ENCODE data around the gene RPL22.
A peak's percentile ranks its signal among the peaks of the same experiment; 100 is the strongest.

DNA sequence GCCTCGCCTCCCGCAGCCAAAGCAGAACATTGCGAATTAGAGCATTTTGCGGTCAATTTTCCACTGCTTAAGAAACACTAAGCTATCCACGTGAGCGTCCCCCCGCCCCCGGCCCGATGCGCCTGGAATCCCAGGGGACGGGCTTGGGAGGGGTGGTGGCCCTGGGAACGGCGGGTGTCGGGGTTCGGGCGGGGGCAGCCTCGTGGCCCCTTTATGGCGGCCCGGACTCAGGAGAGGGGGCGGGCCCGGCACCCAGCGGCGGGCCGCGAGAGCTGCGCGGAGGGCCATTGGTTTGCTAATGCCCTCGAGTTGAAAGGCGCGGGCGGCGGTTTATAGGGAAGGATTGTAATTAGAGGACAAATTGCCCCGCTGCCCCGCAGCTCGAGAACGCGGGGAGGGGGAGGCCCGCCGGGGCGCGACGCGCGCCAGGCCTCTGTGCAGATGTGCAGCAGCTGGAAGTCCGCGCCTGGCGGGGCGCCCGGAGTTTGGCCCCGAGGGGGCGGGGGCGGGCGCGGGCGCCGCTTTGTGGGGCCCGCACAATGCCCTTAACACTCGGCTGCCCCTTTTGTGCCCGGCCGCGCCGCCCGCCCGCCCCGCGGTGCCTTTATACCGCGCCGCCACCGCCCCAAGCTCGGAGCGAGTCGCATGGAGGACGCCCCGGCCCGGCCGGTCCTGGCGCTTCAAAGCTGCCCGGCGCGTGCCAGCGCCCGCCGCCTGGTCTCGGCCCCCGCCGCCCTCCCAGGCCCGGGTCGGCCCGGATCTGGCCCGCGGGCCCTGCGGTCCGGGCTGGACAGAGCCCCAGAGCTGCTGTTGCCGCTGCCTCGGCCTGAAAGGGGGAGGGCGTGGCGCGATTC is 42.7 kb upstream of the RPL22 start:
- TF ChIP-seq, protein P1, sequence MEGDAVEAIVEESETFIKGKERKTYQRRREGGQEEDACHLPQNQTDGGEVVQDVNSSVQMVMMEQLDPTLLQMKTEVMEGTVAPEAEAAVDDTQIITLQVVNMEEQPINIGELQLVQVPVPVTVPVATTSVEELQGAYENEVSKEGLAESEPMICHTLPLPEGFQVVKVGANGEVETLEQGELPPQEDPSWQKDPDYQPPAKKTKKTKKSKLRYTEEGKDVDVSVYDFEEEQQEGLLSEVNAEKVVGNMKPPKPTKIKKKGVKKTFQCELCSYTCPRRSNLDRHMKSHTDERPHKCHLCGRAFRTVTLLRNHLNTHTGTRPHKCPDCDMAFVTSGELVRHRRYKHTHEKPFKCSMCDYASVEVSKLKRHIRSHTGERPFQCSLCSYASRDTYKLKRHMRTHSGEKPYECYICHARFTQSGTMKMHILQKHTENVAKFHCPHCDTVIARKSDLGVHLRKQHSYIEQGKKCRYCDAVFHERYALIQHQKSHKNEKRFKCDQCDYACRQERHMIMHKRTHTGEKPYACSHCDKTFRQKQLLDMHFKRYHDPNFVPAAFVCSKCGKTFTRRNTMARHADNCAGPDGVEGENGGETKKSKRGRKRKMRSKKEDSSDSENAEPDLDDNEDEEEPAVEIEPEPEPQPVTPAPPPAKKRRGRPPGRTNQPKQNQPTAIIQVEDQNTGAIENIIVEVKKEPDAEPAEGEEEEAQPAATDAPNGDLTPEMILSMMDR (conservative IDR thresholded peaks at IDR 0.05; ENCODE audit: low read depth, low read length): no peak
- TF ChIP-seq EZH2 (IDR thresholded peaks at IDR 0.05; ENCODE audit: borderline replicate concordance, low read depth, low read length, poor library complexity, severe bottlenecking): peak; percentile 91
